Nephron progenitor cell (in vitro differentiated cells): ENCODE measurements around the gene PRR16.

ENCODE experiments used
- DNase-seq: peaks from one replicate; pipeline ENCODE4 v3.0.0; 2021
- H3K27ac Mint-ChIP-seq: 2 replicates; pipeline ENCODE4 v1.8.0; 2021; ENCODE audit warnings: mild to moderate bottlenecking, moderate library complexity, mixed read lengths
- H3K27me3 Mint-ChIP-seq: 2 replicates; pipeline ENCODE4 v1.8.0; 2021; ENCODE audit warnings: mild to moderate bottlenecking, low read depth, mixed read lengths; ENCODE audit not compliant: poor library complexity
- H3K36me3 Mint-ChIP-seq: 2 replicates; pipeline ENCODE4 v1.8.0; 2021; ENCODE audit warnings: low read depth, mixed read lengths
- H3K4me1 Mint-ChIP-seq: 2 replicates; pipeline ENCODE4 v1.8.0; 2021; ENCODE audit warnings: mixed read lengths
- H3K4me3 Mint-ChIP-seq: 2 replicates; pipeline ENCODE4 v1.8.0; 2021; ENCODE audit warnings: mild to moderate bottlenecking, moderate library complexity, mixed read lengths
- H3K9me3 Mint-ChIP-seq: 2 replicates; pipeline ENCODE4 v1.8.0; 2021; ENCODE audit warnings: mild to moderate bottlenecking, moderate library complexity, mixed read lengths
- TF ChIP-seq, protein P1 (sequence below): fragments of 200-600 bp; sonication (generic); IDR thresholded peaks from 2 replicates; pipeline ENCODE4 v1.5.0; 2021; ENCODE audit warnings: antibody characterized with exemption

PRR16 gene

DNA sequence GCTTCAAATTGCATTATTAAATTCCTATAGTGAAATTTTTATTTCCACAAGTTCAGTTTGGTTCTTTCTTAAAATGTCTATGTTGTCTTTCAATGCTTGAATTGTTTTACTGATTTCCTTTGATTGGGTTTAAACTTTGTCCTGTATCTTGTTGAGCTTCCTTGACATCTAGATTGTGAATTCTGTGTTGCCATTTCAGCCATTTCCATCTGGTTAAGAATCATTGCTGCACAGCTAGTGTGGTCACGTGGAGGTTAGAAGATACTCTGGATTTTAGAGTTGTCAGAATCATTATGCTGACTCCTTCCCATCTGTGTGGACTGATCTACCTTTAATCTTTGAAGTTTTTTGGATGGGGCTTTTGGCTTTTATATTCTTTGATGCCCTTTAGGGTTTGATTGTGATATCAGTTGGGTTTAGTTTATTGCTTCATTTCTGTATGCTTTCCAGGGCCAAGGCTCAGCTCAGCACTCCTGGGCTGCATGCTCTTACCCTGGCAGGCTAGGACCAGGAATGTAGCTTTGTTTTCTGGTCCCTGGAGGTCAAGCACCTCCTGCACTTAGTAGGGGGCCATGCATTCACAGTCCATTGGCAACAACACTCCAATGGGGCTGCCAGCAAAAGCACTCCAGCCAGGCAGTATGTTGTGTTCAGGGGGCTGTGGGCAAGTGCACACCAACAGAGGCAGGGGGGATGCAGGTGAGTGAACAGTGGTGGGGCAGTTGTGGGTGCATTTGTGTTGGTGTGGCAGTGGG, 141.4 kb downstream of the PRR16 start:
- Mint-ChIP-seq H3K36me3 (peaks cover 4% of the 10 kb centered on the region), H3K27ac (no peak overlapping the region), H3K4me3 (no peak overlapping the region), H3K9me3 (peaks cover 20% of the 10 kb centered on the region), H3K27me3 (no peaks in the 10 kb centered on the region), H3K4me1 (no peaks in the 10 kb centered on the region)
- TF ChIP-seq, protein P1, sequence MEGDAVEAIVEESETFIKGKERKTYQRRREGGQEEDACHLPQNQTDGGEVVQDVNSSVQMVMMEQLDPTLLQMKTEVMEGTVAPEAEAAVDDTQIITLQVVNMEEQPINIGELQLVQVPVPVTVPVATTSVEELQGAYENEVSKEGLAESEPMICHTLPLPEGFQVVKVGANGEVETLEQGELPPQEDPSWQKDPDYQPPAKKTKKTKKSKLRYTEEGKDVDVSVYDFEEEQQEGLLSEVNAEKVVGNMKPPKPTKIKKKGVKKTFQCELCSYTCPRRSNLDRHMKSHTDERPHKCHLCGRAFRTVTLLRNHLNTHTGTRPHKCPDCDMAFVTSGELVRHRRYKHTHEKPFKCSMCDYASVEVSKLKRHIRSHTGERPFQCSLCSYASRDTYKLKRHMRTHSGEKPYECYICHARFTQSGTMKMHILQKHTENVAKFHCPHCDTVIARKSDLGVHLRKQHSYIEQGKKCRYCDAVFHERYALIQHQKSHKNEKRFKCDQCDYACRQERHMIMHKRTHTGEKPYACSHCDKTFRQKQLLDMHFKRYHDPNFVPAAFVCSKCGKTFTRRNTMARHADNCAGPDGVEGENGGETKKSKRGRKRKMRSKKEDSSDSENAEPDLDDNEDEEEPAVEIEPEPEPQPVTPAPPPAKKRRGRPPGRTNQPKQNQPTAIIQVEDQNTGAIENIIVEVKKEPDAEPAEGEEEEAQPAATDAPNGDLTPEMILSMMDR: no peak
- DNase-seq: no peak

DNA sequence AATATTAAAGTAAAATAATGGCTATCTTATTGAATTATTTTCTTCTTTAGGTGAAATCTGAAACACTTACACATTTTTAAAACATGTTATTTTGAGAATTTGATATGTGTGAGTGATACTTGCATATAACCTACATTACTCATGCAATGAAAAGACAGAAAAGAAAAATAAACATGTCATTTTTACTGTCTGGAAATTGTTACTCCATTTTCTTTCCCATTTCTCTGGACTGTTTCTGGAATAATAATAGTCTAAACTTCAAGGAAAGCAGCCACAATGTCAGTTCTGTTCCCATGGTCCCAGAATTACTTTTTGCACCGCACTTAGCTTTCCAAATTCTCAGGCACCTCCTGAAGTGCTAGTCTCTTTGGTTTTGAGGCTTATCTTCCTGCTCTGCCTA, 145.5 kb downstream of the PRR16 start:
- no peak overlapping the region for H3K27ac Mint-ChIP-seq
- TF ChIP-seq, protein P1: no peak
- H3K27me3 Mint-ChIP-seq: no peaks in the 10 kb centered on the region
- no peaks in the 10 kb centered on the region for H3K4me1 Mint-ChIP-seq
- no peak for DNase-seq
- H3K9me3 Mint-ChIP-seq: no peaks in the 10 kb centered on the region
- H3K36me3 Mint-ChIP-seq: no peaks in the 10 kb centered on the region
- no peak overlapping the region for H3K4me3 Mint-ChIP-seq

DNA sequence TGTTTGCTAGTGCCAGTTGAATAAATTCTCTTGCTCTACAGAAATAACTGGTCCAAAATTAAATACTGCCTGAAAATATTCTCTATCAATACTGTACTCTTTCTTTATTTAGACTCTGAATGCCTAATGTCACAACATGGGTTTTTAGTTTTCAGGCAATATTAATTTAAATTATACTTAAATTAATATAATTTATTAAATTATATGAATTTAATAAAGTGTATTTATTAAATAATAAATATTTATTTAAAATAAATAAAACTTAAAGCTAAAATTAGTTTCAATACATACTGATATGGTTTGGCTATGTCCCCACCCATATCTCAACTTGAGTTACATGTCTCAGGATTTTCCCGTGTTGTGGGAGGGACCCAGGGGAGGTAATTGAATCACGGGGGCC, 146.0 kb downstream of the PRR16 start:
- Mint-ChIP-seq H3K4me1 (no peaks in the 10 kb centered on the region), H3K36me3 (no peaks in the 10 kb centered on the region), H3K9me3 (no peaks in the 10 kb centered on the region), H3K27me3 (no peaks in the 10 kb centered on the region), H3K4me3 (no peak overlapping the region), H3K27ac (no peak overlapping the region)
- TF ChIP-seq, protein P1: no peak
- DNase-seq: no peak

DNA sequence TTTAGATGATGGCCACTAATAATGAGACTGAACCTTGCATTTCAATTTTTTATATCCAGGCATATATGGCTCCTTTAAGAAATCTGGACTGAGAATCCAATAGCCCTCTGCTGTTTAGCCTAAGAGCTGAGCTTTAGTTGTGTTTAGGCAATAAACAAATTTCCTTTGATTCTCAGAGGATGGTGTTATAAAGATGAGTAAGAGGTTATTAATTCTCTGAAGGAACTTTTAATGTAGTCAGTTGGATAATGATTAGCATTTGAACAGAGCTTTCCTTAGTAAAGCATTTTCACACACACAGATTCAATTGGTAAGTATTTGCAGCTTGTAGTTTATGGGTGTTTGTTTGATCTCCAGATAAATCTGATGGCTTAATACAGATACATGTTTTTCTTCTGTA, 149.6 kb downstream of the PRR16 start:
- H3K4me3 Mint-ChIP-seq: no peak overlapping the region
- H3K27ac Mint-ChIP-seq: no peak overlapping the region
- H3K36me3 Mint-ChIP-seq: no peaks in the 10 kb centered on the region
- DNase-seq: no peak
- TF ChIP-seq, protein P1: no peak
- H3K27me3 Mint-ChIP-seq: no peaks in the 10 kb centered on the region
- peaks cover 5% of the 10 kb centered on the region for H3K4me1 Mint-ChIP-seq
- no peaks in the 10 kb centered on the region for H3K9me3 Mint-ChIP-seq

DNA sequence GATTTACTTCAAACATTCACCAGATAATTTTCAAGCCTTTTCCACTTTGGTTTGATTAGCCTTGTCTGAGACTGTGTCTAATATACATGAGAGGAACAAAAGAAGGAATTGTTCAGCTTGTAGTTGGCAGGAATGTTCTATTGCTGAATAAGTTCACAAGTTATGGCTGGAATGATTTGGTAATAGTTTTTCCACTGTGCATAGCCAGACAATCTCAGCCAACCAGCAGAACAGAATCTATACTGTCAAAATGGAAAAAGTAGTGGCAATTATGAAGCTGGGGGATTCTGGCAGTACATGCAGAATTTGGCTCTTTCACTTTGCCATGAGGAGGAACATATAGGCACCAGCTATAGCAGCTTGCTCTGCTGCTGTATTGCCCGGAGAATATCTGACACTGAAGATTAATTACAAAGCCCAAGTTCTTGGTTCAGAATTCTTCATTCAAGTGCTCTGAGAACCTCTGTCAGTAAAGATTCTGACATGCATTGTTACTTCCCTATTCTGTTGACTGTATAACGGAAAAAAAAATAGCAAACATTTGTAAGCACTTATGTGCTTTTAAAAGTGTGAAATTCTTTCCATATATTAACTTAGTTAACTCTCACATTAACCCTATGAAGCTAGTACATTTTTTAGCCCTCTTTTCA, 150.6 kb downstream of the PRR16 start:
- TF ChIP-seq, protein P1: no peak
- H3K4me3 Mint-ChIP-seq: no peak overlapping the region
- H3K27me3 Mint-ChIP-seq: no peaks in the 10 kb centered on the region
- DNase-seq: no peak
- no peaks in the 10 kb centered on the region for H3K9me3 Mint-ChIP-seq
- no peak overlapping the region for H3K27ac Mint-ChIP-seq
- peaks cover 5% of the 10 kb centered on the region for H3K4me1 Mint-ChIP-seq
- no peaks in the 10 kb centered on the region for H3K36me3 Mint-ChIP-seq
